ENCODE results near the gene ZNF3. TPM values are rescaled to one million over a fixed set of nuclear protein-coding genes. Genes with fewer than 3 reads are reported as not detected.

The ZNF3 gene
- polyA plus RNA-seq, 4 donors = 45.5 to 53.9 (median 53.3) TPM

Other genes starting within 250 kb of the ZNF3 start
- not detected for gene OR2AE1, start 204.7 kb downstream of the ZNF3 start, polyA plus RNA-seq (ENCODE audit: insufficient read length in 4 of 4)
- 10 to 100 TPM; 34.8 to 44.8 (median 36.2) TPM for gene TRIM4, start 162.2 kb downstream of the ZNF3 start, polyA plus RNA-seq (ENCODE audit: insufficient read length in 4 of 4)
- 1 to 10 TPM in 3 of 4 donors, under 1 TPM in 1; 0.60 to 1.4 (median 1.1) TPM for gene GJC3, start 152.1 kb downstream of the ZNF3 start, polyA plus RNA-seq (ENCODE audit: insufficient read length in 4 of 4)
- 10 to 100 TPM; 47.6 to 77.5 (median 61.3) TPM for gene AZGP1, start 105.7 kb downstream of the ZNF3 start, polyA plus RNA-seq (ENCODE audit: insufficient read length in 4 of 4)
- 10 to 100 TPM; 47.3 to 57.0 (median 50.4) TPM for gene ZKSCAN1, start 66.1 kb downstream of the ZNF3 start, polyA plus RNA-seq (ENCODE audit: insufficient read length in 4 of 4)
- gene ZSCAN21, start 31.9 kb downstream of the ZNF3 start, polyA plus RNA-seq (ENCODE audit: insufficient read length in 4 of 4) = 10 to 100 TPM; 20.4 to 21.8 (median 21.5) TPM
- 100 to 1,000 TPM; 127 to 138 (median 134) TPM for gene COPS6, start 7.2 kb upstream of the ZNF3 start, polyA plus RNA-seq (ENCODE audit: insufficient read length in 4 of 4)
- gene MCM7, start 19.7 kb upstream of the ZNF3 start, polyA plus RNA-seq (ENCODE audit: insufficient read length in 4 of 4) = 100 to 1,000 TPM; 136 to 158 (median 148) TPM
- 10 to 100 TPM; 23.7 to 36.2 (median 31.5) TPM for gene AP4M1, start 19.9 kb upstream of the ZNF3 start, polyA plus RNA-seq (ENCODE audit: insufficient read length in 4 of 4)
- gene TAF6, start 37.6 kb upstream of the ZNF3 start, polyA plus RNA-seq (ENCODE audit: insufficient read length in 4 of 4) = 10 to 100 TPM; 53.9 to 64.5 (median 60.1) TPM
- 10 to 100 TPM; 35.7 to 49.0 (median 43.3) TPM for gene CNPY4, start 37.9 kb upstream of the ZNF3 start, polyA plus RNA-seq (ENCODE audit: insufficient read length in 4 of 4)
- 1 to 10 TPM; 1.2 to 2.6 (median 1.5) TPM for gene MBLAC1, start 45.2 kb upstream of the ZNF3 start, polyA plus RNA-seq (ENCODE audit: insufficient read length in 4 of 4)
- 100 to 1,000 TPM in 2 of 4 donors, 10 to 100 TPM in 2; 90.5 to 126 (median 97.4) TPM for gene LAMTOR4, start 67.2 kb upstream of the ZNF3 start, polyA plus RNA-seq (ENCODE audit: insufficient read length in 4 of 4)
- 10 to 100 TPM; 20.2 to 24.5 (median 21.3) TPM for gene TRAPPC14, start 77.0 kb upstream of the ZNF3 start, polyA plus RNA-seq (ENCODE audit: insufficient read length in 4 of 4)
- 1 to 10 TPM; 5.7 to 7.1 (median 6.4) TPM for gene GAL3ST4, start 86.9 kb upstream of the ZNF3 start, polyA plus RNA-seq (ENCODE audit: insufficient read length in 4 of 4)
- gene GPC2, start 95.7 kb upstream of the ZNF3 start, polyA plus RNA-seq (ENCODE audit: insufficient read length in 4 of 4) = 10 to 100 TPM in 1 of 4 donors, 1 to 10 TPM in 3; 8.7 to 14.5 (median 9.3) TPM
- gene STAG3, start 96.2 kb upstream of the ZNF3 start, polyA plus RNA-seq (ENCODE audit: insufficient read length in 4 of 4) = 10 to 100 TPM; 11.7 to 16.6 (median 12.9) TPM
- gene PVRIG, start 138.2 kb upstream of the ZNF3 start, polyA plus RNA-seq (ENCODE audit: insufficient read length in 4 of 4) = 1 to 10 TPM; 3.7 to 4.7 (median 4.4) TPM
- gene SPDYE3, start 226.0 kb upstream of the ZNF3 start, polyA plus RNA-seq (ENCODE audit: insufficient read length in 4 of 4) = 1 to 10 TPM; 6.9 to 7.8 (median 7.7) TPM

Measured in right renal pelvis (tissue), 4 donors.